ENCODE measurements around the gene TRDN.

The TRDN gene

DNA sequence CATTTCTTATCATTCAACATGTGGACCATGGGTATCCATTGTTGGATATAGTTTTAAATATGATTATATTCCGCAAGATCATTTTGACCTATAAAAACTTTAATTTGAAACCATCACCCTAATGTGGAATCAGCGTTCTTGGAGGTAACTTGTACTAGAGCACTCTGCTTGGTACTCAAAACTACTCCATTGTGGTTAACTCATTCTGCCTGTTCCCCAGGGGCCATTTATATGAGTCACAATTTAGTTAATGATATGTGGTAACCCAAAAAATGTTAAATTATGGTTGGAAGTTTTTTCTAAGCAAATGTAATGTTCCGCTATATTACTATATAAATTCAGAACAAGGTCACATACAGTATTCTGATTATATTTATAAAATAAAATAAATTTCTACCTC, 109.3 kb downstream of the TRDN start:
- H3K9me3 ChIP-seq (ENCODE audit: control insufficient read depth, insufficient read depth, low read depth, low read length): no peaks in the 10 kb centered on the region
- no peak overlapping the region for H3K4me3 ChIP-seq (ENCODE audit: low read depth, low read length)
- no peak for TF ChIP-seq TCF7L2 (IDR thresholded peaks at IDR 0.05; ENCODE audit: borderline replicate concordance, low read depth, low read length)
- no peak for TF ChIP-seq SP3 (tag by site-specific recombination; IDR thresholded peaks at IDR 0.05)
- TF ChIP-seq, protein P1, sequence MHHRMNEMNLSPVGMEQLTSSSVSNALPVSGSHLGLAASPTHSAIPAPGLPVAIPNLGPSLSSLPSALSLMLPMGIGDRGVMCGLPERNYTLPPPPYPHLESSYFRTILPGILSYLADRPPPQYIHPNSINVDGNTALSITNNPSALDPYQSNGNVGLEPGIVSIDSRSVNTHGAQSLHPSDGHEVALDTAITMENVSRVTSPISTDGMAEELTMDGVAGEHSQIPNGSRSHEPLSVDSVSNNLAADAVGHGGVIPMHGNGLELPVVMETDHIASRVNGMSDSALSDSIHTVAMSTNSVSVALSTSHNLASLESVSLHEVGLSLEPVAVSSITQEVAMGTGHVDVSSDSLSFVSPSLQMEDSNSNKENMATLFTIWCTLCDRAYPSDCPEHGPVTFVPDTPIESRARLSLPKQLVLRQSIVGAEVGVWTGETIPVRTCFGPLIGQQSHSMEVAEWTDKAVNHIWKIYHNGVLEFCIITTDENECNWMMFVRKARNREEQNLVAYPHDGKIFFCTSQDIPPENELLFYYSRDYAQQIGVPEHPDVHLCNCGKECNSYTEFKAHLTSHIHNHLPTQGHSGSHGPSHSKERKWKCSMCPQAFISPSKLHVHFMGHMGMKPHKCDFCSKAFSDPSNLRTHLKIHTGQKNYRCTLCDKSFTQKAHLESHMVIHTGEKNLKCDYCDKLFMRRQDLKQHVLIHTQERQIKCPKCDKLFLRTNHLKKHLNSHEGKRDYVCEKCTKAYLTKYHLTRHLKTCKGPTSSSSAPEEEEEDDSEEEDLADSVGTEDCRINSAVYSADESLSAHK (tag by site-specific recombination; IDR thresholded peaks at IDR 0.05): no peak
- TF ChIP-seq ZNF423 (tag by site-specific recombination; IDR thresholded peaks at IDR 0.05): no peak
- no peak for TF ChIP-seq KLF1 (tag by site-specific recombination; IDR thresholded peaks at IDR 0.05)
- TF ChIP-seq ZNF664 (tag by site-specific recombination; IDR thresholded peaks at IDR 0.05): no peak
- no peak for TF ChIP-seq ZNF626 (tag by site-specific recombination; IDR thresholded peaks at IDR 0.05)
- TF ChIP-seq ZNF777 (tag by site-specific recombination; IDR thresholded peaks at IDR 0.05; ENCODE audit: borderline replicate concordance): no peak
- no peak for TF ChIP-seq ZNF677 (tag by site-specific recombination; IDR thresholded peaks at IDR 0.05)
- TF ChIP-seq KLF16 (tag by site-specific recombination; IDR thresholded peaks at IDR 0.05): no peak
- CTCF ChIA-PET: interaction anchor here (0.6 kb wide), 1 partner anchor 189 kb away, joined by 6 read pairs; no protein-coding TSS in a partner anchor
- H3K4me1 ChIP-seq (ENCODE audit: control insufficient read depth, insufficient read depth, low read length): peaks cover 4% of the 10 kb centered on the region; the same call in 1 of the 2 replicates
- H3K36me3 ChIP-seq (ENCODE audit: control insufficient read depth in 2 of 2, insufficient read depth in 1 of 2, low read length in 2 of 2): no peaks in the 10 kb centered on the region
- no peak overlapping the region for H3K27ac ChIP-seq (ENCODE audit: extremely low read depth, low read depth, low read length)
- POLR2A ChIA-PET: no interaction called here

DNA sequence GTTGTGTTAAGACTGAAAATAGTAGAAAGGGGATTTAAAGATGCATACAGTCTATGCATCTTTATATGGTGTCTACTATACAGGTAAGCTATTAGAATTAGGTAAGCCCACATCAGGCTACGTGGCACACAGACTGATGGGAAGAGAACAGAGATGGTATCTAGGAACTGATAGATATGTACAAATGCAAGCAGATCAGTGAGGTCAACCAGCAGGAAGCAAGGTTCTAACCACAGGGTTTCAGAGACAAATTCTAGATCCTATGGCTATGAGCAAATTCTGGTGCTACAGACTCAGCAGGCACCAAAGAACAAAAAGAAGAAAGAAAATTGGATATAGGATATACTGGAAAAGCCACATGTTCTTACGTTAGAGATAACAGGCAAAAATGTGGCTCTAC, 110.6 kb downstream of the TRDN start:
- H3K9me3 ChIP-seq (ENCODE audit: control insufficient read depth, insufficient read depth, low read depth, low read length): no peaks in the 10 kb centered on the region
- H3K36me3 ChIP-seq (ENCODE audit: control insufficient read depth in 2 of 2, insufficient read depth in 1 of 2, low read length in 2 of 2): no peaks in the 10 kb centered on the region
- H3K4me3 ChIP-seq (ENCODE audit: low read depth, low read length): no peak overlapping the region
- CTCF ChIA-PET: no interaction called here
- H3K4me1 ChIP-seq (ENCODE audit: control insufficient read depth, insufficient read depth, low read length): peaks cover 4% of the 10 kb centered on the region; the same call in 1 of the 2 replicates
- POLR2A ChIA-PET: no interaction called here
- H3K27ac ChIP-seq (ENCODE audit: extremely low read depth, low read depth, low read length): no peak overlapping the region
- TF ChIP-seq, protein P2, sequence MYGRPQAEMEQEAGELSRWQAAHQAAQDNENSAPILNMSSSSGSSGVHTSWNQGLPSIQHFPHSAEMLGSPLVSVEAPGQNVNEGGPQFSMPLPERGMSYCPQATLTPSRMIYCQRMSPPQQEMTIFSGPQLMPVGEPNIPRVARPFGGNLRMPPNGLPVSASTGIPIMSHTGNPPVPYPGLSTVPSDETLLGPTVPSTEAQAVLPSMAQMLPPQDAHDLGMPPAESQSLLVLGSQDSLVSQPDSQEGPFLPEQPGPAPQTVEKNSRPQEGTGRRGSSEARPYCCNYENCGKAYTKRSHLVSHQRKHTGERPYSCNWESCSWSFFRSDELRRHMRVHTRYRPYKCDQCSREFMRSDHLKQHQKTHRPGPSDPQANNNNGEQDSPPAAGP (tag by site-specific recombination; IDR thresholded peaks at IDR 0.05): no peak
- TF ChIP-seq ZNF133 (tag by site-specific recombination; IDR thresholded peaks at IDR 0.05) (no peak), SP3 (tag by site-specific recombination; IDR thresholded peaks at IDR 0.05) (no peak), KLF1 (tag by site-specific recombination; IDR thresholded peaks at IDR 0.05) (no peak), ZNF175 (tag by site-specific recombination; IDR thresholded peaks at IDR 0.05) (no peak), HOXD13 (CRISPR knock-in tag; IDR thresholded peaks at IDR 0.05; ENCODE audit: borderline replicate concordance) (no peak), ZNF501 (tag by site-specific recombination; IDR thresholded peaks at IDR 0.05) (no peak), ZNF292 (tag by site-specific recombination; IDR thresholded peaks at IDR 0.05; ENCODE audit: borderline replicate concordance, low read depth) (no peak)
- TF ChIP-seq, protein P3, sequence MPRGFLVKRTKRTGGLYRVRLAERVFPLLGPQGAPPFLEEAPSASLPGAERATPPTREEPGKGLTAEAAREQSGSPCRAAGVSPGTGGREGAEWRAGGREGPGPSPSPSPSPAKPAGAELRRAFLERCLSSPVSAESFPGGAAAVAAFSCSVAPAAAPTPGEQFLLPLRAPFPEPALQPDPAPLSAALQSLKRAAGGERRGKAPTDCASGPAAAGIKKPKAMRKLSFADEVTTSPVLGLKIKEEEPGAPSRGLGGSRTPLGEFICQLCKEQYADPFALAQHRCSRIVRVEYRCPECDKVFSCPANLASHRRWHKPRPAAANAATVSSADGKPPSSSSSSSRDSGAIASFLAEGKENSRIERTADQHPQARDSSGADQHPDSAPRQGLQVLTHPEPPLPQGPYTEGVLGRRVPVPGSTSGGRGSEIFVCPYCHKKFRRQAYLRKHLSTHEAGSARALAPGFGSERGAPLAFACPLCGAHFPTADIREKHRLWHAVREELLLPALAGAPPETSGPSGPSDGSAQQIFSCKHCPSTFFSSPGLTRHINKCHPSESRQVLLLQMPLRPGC (tag by site-specific recombination; IDR thresholded peaks at IDR 0.05): no peak
- TF ChIP-seq, protein P4, sequence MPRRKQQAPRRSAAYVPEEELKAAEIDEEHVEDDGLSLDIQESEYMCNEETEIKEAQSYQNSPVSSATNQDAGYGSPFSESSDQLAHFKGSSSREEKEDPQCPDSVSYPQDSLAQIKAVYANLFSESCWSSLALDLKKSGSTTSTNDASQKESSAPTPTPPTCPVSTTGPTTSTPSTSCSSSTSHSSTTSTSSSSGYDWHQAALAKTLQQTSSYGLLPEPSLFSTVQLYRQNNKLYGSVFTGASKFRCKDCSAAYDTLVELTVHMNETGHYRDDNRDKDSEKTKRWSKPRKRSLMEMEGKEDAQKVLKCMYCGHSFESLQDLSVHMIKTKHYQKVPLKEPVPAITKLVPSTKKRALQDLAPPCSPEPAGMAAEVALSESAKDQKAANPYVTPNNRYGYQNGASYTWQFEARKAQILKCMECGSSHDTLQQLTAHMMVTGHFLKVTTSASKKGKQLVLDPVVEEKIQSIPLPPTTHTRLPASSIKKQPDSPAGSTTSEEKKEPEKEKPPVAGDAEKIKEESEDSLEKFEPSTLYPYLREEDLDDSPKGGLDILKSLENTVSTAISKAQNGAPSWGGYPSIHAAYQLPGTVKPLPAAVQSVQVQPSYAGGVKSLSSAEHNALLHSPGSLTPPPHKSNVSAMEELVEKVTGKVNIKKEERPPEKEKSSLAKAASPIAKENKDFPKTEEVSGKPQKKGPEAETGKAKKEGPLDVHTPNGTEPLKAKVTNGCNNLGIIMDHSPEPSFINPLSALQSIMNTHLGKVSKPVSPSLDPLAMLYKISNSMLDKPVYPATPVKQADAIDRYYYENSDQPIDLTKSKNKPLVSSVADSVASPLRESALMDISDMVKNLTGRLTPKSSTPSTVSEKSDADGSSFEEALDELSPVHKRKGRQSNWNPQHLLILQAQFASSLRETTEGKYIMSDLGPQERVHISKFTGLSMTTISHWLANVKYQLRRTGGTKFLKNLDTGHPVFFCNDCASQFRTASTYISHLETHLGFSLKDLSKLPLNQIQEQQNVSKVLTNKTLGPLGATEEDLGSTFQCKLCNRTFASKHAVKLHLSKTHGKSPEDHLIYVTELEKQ (tag by site-specific recombination; IDR thresholded peaks at IDR 0.05; ENCODE audit: borderline replicate concordance): no peak
- TF ChIP-seq, protein P5, sequence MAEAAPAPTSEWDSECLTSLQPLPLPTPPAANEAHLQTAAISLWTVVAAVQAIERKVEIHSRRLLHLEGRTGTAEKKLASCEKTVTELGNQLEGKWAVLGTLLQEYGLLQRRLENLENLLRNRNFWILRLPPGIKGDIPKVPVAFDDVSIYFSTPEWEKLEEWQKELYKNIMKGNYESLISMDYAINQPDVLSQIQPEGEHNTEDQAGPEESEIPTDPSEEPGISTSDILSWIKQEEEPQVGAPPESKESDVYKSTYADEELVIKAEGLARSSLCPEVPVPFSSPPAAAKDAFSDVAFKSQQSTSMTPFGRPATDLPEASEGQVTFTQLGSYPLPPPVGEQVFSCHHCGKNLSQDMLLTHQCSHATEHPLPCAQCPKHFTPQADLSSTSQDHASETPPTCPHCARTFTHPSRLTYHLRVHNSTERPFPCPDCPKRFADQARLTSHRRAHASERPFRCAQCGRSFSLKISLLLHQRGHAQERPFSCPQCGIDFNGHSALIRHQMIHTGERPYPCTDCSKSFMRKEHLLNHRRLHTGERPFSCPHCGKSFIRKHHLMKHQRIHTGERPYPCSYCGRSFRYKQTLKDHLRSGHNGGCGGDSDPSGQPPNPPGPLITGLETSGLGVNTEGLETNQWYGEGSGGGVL (tag by site-specific recombination; IDR thresholded peaks at IDR 0.05): no peak
- TF ChIP-seq, protein P6, sequence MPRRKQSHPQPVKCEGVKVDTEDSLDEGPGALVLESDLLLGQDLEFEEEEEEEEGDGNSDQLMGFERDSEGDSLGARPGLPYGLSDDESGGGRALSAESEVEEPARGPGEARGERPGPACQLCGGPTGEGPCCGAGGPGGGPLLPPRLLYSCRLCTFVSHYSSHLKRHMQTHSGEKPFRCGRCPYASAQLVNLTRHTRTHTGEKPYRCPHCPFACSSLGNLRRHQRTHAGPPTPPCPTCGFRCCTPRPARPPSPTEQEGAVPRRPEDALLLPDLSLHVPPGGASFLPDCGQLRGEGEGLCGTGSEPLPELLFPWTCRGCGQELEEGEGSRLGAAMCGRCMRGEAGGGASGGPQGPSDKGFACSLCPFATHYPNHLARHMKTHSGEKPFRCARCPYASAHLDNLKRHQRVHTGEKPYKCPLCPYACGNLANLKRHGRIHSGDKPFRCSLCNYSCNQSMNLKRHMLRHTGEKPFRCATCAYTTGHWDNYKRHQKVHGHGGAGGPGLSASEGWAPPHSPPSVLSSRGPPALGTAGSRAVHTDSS (tag by site-specific recombination; IDR thresholded peaks at IDR 0.05): no peak
- TF ChIP-seq, protein P7, sequence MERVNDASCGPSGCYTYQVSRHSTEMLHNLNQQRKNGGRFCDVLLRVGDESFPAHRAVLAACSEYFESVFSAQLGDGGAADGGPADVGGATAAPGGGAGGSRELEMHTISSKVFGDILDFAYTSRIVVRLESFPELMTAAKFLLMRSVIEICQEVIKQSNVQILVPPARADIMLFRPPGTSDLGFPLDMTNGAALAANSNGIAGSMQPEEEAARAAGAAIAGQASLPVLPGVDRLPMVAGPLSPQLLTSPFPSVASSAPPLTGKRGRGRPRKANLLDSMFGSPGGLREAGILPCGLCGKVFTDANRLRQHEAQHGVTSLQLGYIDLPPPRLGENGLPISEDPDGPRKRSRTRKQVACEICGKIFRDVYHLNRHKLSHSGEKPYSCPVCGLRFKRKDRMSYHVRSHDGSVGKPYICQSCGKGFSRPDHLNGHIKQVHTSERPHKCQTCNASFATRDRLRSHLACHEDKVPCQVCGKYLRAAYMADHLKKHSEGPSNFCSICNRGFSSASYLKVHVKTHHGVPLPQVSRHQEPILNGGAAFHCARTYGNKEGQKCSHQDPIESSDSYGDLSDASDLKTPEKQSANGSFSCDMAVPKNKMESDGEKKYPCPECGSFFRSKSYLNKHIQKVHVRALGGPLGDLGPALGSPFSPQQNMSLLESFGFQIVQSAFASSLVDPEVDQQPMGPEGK (tag by site-specific recombination; IDR thresholded peaks at IDR 0.05): no peak

Measured in HEK293 (cell line).